NCI-H82 treated with DMSO at 0.1 percent for 48 hours (cell line): ENCODE data around the gene TBCD.

Experiments
- DNase-seq: peaks from one replicate; lab custom pipeline; 2025; ENCODE audit not compliant: unreplicated experiment; lab: John Stamatoyannopoulos, UW

The TBCD gene

GRCh38 chr17:82831041-82831817, 79.4 kb downstream of the TBCD start:
- no peak for DNase-seq

GRCh38 chr17:82831818-82832200, 79.9 kb downstream of the TBCD start:
- DNase-seq: no peak

GRCh38 chr17:82832411-82832810, 80.5 kb downstream of the TBCD start:
- DNase-seq: no peak

GRCh38 chr17:82832881-82833475, 81.1 kb downstream of the TBCD start:
- no peak for DNase-seq

- no peak for DNase-seq
Observed at GRCh38 chr17:82835122-82835521, 83.3 kb downstream of the TBCD start.

GRCh38 chr17:82835766-82836512, 84.1 kb downstream of the TBCD start:
- no peak for DNase-seq

- no peak for DNase-seq
Observed at GRCh38 chr17:82836823-82837357, 85.0 kb downstream of the TBCD start.

GRCh38 chr17:82837586-82838320, 85.9 kb downstream of the TBCD start:
- DNase-seq: no peak

GRCh38 chr17:82838386-82839063, 86.7 kb downstream of the TBCD start:
- DNase-seq: no peak

GRCh38 chr17:82839617-82840292, 87.9 kb downstream of the TBCD start, which contains the start of gene ZNF750:
ZNF750 (minus strand) TSS chr17:82840022; CDS start chr17:82832454, 7,568 bp downstream.
- DNase-seq: no peak

GRCh38 chr17:82840431-82840831, 88.6 kb downstream of the TBCD start:
- DNase-seq: no peak

GRCh38 chr17:82841921-82842596, 90.2 kb downstream of the TBCD start:
- no peak for DNase-seq

GRCh38 chr17:82843904-82844680, 92.2 kb downstream of the TBCD start:
- no peak for DNase-seq

- no peak for DNase-seq
Observed at GRCh38 chr17:82844796-82845162, 92.9 kb downstream of the TBCD start.

GRCh38 chr17:82845163-82845807, 93.4 kb downstream of the TBCD start:
- DNase-seq: no peak

GRCh38 chr17:82846061-82846691, 94.3 kb downstream of the TBCD start:
- no peak for DNase-seq

GRCh38 chr17:82848022-82848592, 96.2 kb downstream of the TBCD start:
- DNase-seq: no peak
